GM12891 (cell line): Measurements from ENCODE around the gene CLPTM1L.

Experiments
- DNase-seq: peaks from one replicate; pipeline ENCODE4 v3.0.0; 2011; ENCODE audit warnings: low spot score; ENCODE audit not compliant: insufficient read length
- FAIRE-seq: peaks from 2 replicates; lab custom pipeline; 2011; peaks lifted over from hg19 to GRCh38; lab: Jason Lieb, UNC
- PAX5 ChIP-seq: IDR thresholded peaks from 2 replicates; pipeline ENCODE4 v1.6.1; 2011; ENCODE audit warnings: low read length, moderate library complexity, mild to moderate bottlenecking; ENCODE audit not compliant: insufficient read depth, severe bottlenecking
- POLR2A ChIP-seq: IDR thresholded peaks from 2 replicates; pipeline ENCODE4 v1.6.1; 2011; ENCODE audit warnings: low read depth, low read length, control low read depth
- POLR2AphosphoS5 ChIP-seq: IDR thresholded peaks from 2 replicates; pipeline ENCODE4 v1.6.1; 2011; ENCODE audit warnings: low read depth, low read length, control low read depth
- POU2F2 ChIP-seq: IDR thresholded peaks from 2 replicates; pipeline ENCODE4 v1.6.1; 2011; ENCODE audit warnings: low read depth, mild to moderate bottlenecking, control low read depth, low read length, moderate library complexity
- SPI1 ChIP-seq: IDR thresholded peaks from 2 replicates; pipeline ENCODE4 v1.6.1; 2011; ENCODE audit warnings: low read depth, low read length, control low read depth
- TAF1 ChIP-seq: IDR thresholded peaks from 2 replicates; pipeline ENCODE4 v1.6.1; 2011; ENCODE audit warnings: low read depth, low read length, control low read depth

The CLPTM1L gene

GRCh38 chr5:1274471-1274870 lies 70.4 kb downstream of the CLPTM1L start:
- TF ChIP-seq TAF1: no peak
- TF ChIP-seq POLR2A: no peak
- no peak for TF ChIP-seq POU2F2
- TF ChIP-seq PAX5: no peak
- FAIRE-seq: no peak

GRCh38 chr5:1273745-1274144 lies 71.2 kb downstream of the CLPTM1L start:
- TF ChIP-seq POLR2AphosphoS5 (no peak), SPI1 (no peak), PAX5 (no peak), TAF1 (no peak), POLR2A (no peak), POU2F2 (no peak)
- FAIRE-seq (no peak), DNase-seq (no peak)

More at GRCh38 chr5:1274471-1274870, 70.4 kb downstream of the CLPTM1L start:
- DNase-seq: no peak

GRCh38 chr5:1272201-1272600 lies 72.7 kb downstream of the CLPTM1L start:
- no peak for DNase-seq
- TF ChIP-seq SPI1 (no peak), POLR2A (no peak)
- no peak for FAIRE-seq

GRCh38 chr5:1270933-1271914 lies 73.7 kb downstream of the CLPTM1L start:
- no peak for TF ChIP-seq POLR2A
- no peak for TF ChIP-seq POLR2AphosphoS5
- TF ChIP-seq PAX5: no peak
- TF ChIP-seq SPI1: no peak
- no peak for TF ChIP-seq TAF1
- no peak for TF ChIP-seq POU2F2
- DNase-seq (no peak), FAIRE-seq (no peak)

- DNase-seq (no peak), FAIRE-seq (no peak)
- TF ChIP-seq SPI1: no peak
These were observed 74.5 kb downstream of the CLPTM1L start for GRCh38 chr5:1270426-1270825.

GRCh38 chr5:1268666-1269065 lies 76.2 kb downstream of the CLPTM1L start:
- TF ChIP-seq POLR2AphosphoS5 (no peak), PAX5 (no peak), POU2F2 (no peak), TAF1 (no peak), SPI1 (no peak), POLR2A (no peak)
- FAIRE-seq: no peak

GRCh38 chr5:1268056-1268455 lies 76.8 kb downstream of the CLPTM1L start:
- TF ChIP-seq POU2F2: no peak
- TF ChIP-seq SPI1: no peak
- no peak for TF ChIP-seq TAF1
- no peak for TF ChIP-seq PAX5
- no peak for TF ChIP-seq POLR2A
- no peak for TF ChIP-seq POLR2AphosphoS5
- FAIRE-seq: no peak

More at GRCh38 chr5:1268666-1269065, 76.2 kb downstream of the CLPTM1L start:
- no peak for DNase-seq

More at GRCh38 chr5:1268056-1268455, 76.8 kb downstream of the CLPTM1L start:
- no peak for DNase-seq
